Neural cell (in vitro differentiated cells): ENCODE results near the gene HCFC2. TPM values are rescaled to one million over a fixed set of nuclear protein-coding genes. Genes with fewer than 3 reads are reported as not detected.

ENCODE experiments used
- H2AFZ ChIP-seq: fragments of 200-600, 300-800 bp; sonication (generic), shearing (Covaris generic); 2 replicates; pipeline ENCODE4 v1.6.0; 2014; ENCODE audit warnings: low read depth, mild to moderate bottlenecking, antibody characterized with exemption, low read length, moderate library complexity
- H3F3A ChIP-seq: fragments of 200-600 bp; shearing (Covaris generic); 2 replicates; pipeline ENCODE4 v1.6.1; 2016; ENCODE audit warnings: mild to moderate bottlenecking, moderate library complexity, mixed read lengths, antibody characterized with exemption, low read length; ENCODE audit not compliant: insufficient read depth, poor library complexity, severe bottlenecking
- H3K27ac ChIP-seq: fragments of 200-600, 300-800 bp; sonication (generic), shearing (Covaris generic); 2 replicates; pipeline ENCODE4 v1.5.1; 2014; ENCODE audit warnings: mild to moderate bottlenecking, low read length, moderate library complexity
- H3K27me3 ChIP-seq: fragments of 300-800, 200-600 bp; sonication (generic), shearing (Covaris generic); 2 replicates; pipeline ENCODE4 v1.6.0; 2014; ENCODE audit warnings: mild to moderate bottlenecking, low read depth, low read length, moderate library complexity; ENCODE audit not compliant: insufficient read depth
- H3K36me3 ChIP-seq: fragments of 300-800, 200-600 bp; sonication (generic), shearing (Covaris generic); 2 replicates; pipeline ENCODE4 v1.5.1; 2014; ENCODE audit warnings: mild to moderate bottlenecking, antibody characterized with exemption, low read length, moderate library complexity; ENCODE audit not compliant: insufficient read depth
- H3K4me2 ChIP-seq: fragments of 300-800, 200-600 bp; sonication (generic), shearing (Covaris generic); 2 replicates; pipeline ENCODE4 v1.6.0; 2014; ENCODE audit warnings: mild to moderate bottlenecking, low read length
- H3K4me3 ChIP-seq: fragments of 300-800, 200-600 bp; sonication (generic), shearing (Covaris generic); 2 replicates; pipeline ENCODE4 v1.5.1; 2014; ENCODE audit warnings: mild to moderate bottlenecking, low read length, moderate library complexity
- H3K79me2 ChIP-seq: fragments of 200-600 bp; shearing (Covaris generic); replicated peaks from 2 replicates; pipeline ENCODE4 v1.6.0; 2014; ENCODE audit warnings: mild to moderate bottlenecking, low read length, moderate library complexity; ENCODE audit not compliant: insufficient read depth
- H3K9ac ChIP-seq: fragments of 300-800, 200-600 bp; sonication (generic), shearing (Covaris generic); 2 replicates; pipeline ENCODE4 v1.6.1; 2016; ENCODE audit warnings: mild to moderate bottlenecking, low read length, mixed read lengths
- H3K9me2 ChIP-seq: fragments of 200-600 bp; shearing (Covaris generic); 2 replicates; pipeline ENCODE4 v1.6.1; 2016; ENCODE audit warnings: mild to moderate bottlenecking, low read length, mixed read lengths; ENCODE audit not compliant: insufficient read depth
- H3K9me3 ChIP-seq: fragments of 200-600, 300-800 bp; sonication (generic), shearing (Covaris generic); 2 replicates; pipeline ENCODE4 v1.6.1; 2016; ENCODE audit warnings: mild to moderate bottlenecking, mixed run types, low read length, moderate library complexity, mixed read lengths
- H4K20me1 ChIP-seq: fragments of 200-600 bp; shearing (Covaris generic); 2 replicates; pipeline ENCODE4 v1.6.1; 2016; ENCODE audit warnings: mild to moderate bottlenecking, mixed run types; ENCODE audit not compliant: insufficient read depth
- EP300 ChIP-seq: fragments of 450-650 bp; conservative IDR thresholded peaks from 2 replicates; pipeline ENCODE4 v1.6.1; 2014; ENCODE audit warnings: antibody characterized with exemption, mild to moderate bottlenecking, moderate library complexity; ENCODE audit not compliant: poor library complexity, severe bottlenecking
- EZH2 ChIP-seq: fragments of 200-600, 300-800 bp; shearing (Covaris generic), sonication (generic); IDR thresholded peaks from 2 replicates; pipeline ENCODE4 v1.6.1; 2014; ENCODE audit warnings: antibody characterized with exemption, low read length, borderline replicate concordance, mild to moderate bottlenecking; ENCODE audit not compliant: insufficient read depth, poor library complexity, severe bottlenecking
- MXI1 ChIP-seq: fragments of 450-650 bp; conservative IDR thresholded peaks from 2 replicates; pipeline ENCODE4 v1.6.1; 2014; ENCODE audit warnings: antibody characterized with exemption, mild to moderate bottlenecking; ENCODE audit not compliant: poor library complexity, severe bottlenecking
- POLR2AphosphoS5 ChIP-seq: IDR thresholded peaks from 2 replicates; pipeline ENCODE4 v1.6.1; 2012
- RAD21 ChIP-seq: fragments of 450-650 bp; conservative IDR thresholded peaks from 2 replicates; pipeline ENCODE4 v1.6.1; 2014; ENCODE audit warnings: antibody characterized with exemption, mild to moderate bottlenecking, moderate library complexity
- SMC3 ChIP-seq: fragments of 450-650 bp; conservative IDR thresholded peaks from 2 replicates; pipeline ENCODE4 v1.6.1; 2014; ENCODE audit warnings: antibody characterized with exemption, mild to moderate bottlenecking, moderate library complexity; ENCODE audit not compliant: poor library complexity
- TAF1 ChIP-seq: IDR thresholded peaks from 2 replicates; pipeline ENCODE4 v1.6.1; 2012; ENCODE audit warnings: low read depth
- polyA plus RNA-seq: library from polyadenylated mRNA; depleted of rRNA; stranded (reverse); fragments of >200 nt; gene quantifications from 2 replicates; pipeline ENCODE4 v1.2.3, GENCODE V29; 2014
- TF ChIP-seq, protein P1 (sequence below): fragments of 450-650 bp; IDR thresholded peaks from 2 replicates; pipeline ENCODE4 v1.5.1; 2014; ENCODE audit warnings: antibody characterized with exemption, mild to moderate bottlenecking, moderate library complexity; ENCODE audit not compliant: poor library complexity, severe bottlenecking
- TF ChIP-seq, protein P2 (sequence below): IDR thresholded peaks from 2 replicates; pipeline ENCODE4 v1.6.1; 2012; ENCODE audit warnings: borderline replicate concordance

Gene HCFC2
- polyA plus RNA-seq, 1 donor from 2014 or later: 62.4 TPM

DNA sequence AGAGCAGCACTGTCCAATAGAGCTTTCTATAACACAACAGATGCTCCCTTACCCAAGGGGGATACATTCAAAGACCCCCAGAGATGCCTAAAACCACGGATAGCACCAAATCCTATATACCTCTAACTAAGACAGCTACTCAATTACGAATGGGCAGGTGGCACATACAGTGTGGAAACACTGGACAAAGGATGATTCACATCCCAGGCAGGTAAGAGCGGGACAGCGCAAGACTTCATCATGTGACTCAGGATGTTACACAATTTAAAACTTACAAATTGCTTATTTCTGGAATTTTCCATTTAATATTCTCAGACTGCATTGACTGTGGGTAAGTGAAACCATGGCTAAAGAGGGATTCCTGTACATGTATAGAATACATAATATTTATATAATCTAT, 5.5 kb upstream of the HCFC2 start:
- Histone ChIP-seq H3K9me2 (no peaks in the 10 kb centered on the region), H3K9me3 (no peaks in the 10 kb centered on the region), H3K36me3 (no peaks in the 10 kb centered on the region), H3F3A (no peaks in the 10 kb centered on the region), H3K27ac (no peak overlapping the region), H3K4me3 (no peak overlapping the region), H3K27me3 (no peaks in the 10 kb centered on the region), H3K9ac (no peak overlapping the region), H4K20me1 (no peaks in the 10 kb centered on the region), H2AFZ (no peak overlapping the region), H3K4me2 (no peak overlapping the region), H3K79me2 (no peaks in the 10 kb centered on the region)
- no peak for TF ChIP-seq EP300
- TF ChIP-seq SMC3: no peak
- TF ChIP-seq MXI1: no peak
- TF ChIP-seq EZH2: no peak
- TF ChIP-seq, protein P1, sequence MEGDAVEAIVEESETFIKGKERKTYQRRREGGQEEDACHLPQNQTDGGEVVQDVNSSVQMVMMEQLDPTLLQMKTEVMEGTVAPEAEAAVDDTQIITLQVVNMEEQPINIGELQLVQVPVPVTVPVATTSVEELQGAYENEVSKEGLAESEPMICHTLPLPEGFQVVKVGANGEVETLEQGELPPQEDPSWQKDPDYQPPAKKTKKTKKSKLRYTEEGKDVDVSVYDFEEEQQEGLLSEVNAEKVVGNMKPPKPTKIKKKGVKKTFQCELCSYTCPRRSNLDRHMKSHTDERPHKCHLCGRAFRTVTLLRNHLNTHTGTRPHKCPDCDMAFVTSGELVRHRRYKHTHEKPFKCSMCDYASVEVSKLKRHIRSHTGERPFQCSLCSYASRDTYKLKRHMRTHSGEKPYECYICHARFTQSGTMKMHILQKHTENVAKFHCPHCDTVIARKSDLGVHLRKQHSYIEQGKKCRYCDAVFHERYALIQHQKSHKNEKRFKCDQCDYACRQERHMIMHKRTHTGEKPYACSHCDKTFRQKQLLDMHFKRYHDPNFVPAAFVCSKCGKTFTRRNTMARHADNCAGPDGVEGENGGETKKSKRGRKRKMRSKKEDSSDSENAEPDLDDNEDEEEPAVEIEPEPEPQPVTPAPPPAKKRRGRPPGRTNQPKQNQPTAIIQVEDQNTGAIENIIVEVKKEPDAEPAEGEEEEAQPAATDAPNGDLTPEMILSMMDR: no peak
- TF ChIP-seq RAD21: no peak
- no peak for TF ChIP-seq POLR2AphosphoS5
- no peak for TF ChIP-seq TAF1
- TF ChIP-seq, protein P2, sequence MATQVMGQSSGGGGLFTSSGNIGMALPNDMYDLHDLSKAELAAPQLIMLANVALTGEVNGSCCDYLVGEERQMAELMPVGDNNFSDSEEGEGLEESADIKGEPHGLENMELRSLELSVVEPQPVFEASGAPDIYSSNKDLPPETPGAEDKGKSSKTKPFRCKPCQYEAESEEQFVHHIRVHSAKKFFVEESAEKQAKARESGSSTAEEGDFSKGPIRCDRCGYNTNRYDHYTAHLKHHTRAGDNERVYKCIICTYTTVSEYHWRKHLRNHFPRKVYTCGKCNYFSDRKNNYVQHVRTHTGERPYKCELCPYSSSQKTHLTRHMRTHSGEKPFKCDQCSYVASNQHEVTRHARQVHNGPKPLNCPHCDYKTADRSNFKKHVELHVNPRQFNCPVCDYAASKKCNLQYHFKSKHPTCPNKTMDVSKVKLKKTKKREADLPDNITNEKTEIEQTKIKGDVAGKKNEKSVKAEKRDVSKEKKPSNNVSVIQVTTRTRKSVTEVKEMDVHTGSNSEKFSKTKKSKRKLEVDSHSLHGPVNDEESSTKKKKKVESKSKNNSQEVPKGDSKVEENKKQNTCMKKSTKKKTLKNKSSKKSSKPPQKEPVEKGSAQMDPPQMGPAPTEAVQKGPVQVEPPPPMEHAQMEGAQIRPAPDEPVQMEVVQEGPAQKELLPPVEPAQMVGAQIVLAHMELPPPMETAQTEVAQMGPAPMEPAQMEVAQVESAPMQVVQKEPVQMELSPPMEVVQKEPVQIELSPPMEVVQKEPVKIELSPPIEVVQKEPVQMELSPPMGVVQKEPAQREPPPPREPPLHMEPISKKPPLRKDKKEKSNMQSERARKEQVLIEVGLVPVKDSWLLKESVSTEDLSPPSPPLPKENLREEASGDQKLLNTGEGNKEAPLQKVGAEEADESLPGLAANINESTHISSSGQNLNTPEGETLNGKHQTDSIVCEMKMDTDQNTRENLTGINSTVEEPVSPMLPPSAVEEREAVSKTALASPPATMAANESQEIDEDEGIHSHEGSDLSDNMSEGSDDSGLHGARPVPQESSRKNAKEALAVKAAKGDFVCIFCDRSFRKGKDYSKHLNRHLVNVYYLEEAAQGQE: no peak

DNA sequence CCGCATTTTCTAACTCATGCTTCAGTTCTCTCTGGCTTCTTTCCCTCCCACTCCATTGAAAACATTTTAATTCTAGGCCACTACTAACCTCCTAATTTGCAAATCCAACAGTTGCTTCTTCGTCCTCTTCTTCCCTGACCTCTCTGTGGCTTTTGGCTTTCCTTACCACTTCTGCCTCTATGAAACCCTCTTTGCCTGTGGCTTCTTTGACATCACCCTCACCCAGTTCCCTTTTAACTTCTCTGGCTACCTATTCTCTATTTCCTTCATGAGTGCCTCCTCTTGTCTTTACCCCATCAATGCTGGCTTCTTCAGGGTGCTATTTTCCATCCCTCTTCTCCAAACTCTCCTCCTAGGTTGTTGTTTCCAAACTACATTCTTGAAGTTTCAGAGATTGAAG, 4.4 kb upstream of the HCFC2 start:
- Histone ChIP-seq H3K27ac (peak overlapping the region; percentile 69), H3K27me3 (no peaks in the 10 kb centered on the region), H2AFZ (no peak overlapping the region), H3K4me3 (no peak overlapping the region), H3K36me3 (no peaks in the 10 kb centered on the region), H3K79me2 (peaks cover 1% of the 10 kb centered on the region), H3K9me2 (no peaks in the 10 kb centered on the region), H3F3A (no peaks in the 10 kb centered on the region), H3K9me3 (no peaks in the 10 kb centered on the region), H4K20me1 (no peaks in the 10 kb centered on the region), H3K4me2 (no peak overlapping the region), H3K9ac (no peak overlapping the region)
- TF ChIP-seq POLR2AphosphoS5 (no peak), MXI1 (no peak), EP300 (no peak), TAF1 (no peak), SMC3 (no peak), EZH2 (no peak), RAD21 (no peak)
- TF ChIP-seq, protein P1: no peak
- TF ChIP-seq, protein P2: no peak
